Activated CD8-positive, alpha-beta memory T cell treated with anti-CD3 and anti-CD28 coated beads, Interleukin-2, amount 50 U/mL, for 1 hour (primary cell): ENCODE data around the gene PHRF1.

ENCODE experiments used
- DNase-seq: peaks from one replicate; pipeline ENCODE4 v3.0.0-alpha.2; 2020; ENCODE audit errors: extremely low read depth

The PHRF1 gene

DNA sequence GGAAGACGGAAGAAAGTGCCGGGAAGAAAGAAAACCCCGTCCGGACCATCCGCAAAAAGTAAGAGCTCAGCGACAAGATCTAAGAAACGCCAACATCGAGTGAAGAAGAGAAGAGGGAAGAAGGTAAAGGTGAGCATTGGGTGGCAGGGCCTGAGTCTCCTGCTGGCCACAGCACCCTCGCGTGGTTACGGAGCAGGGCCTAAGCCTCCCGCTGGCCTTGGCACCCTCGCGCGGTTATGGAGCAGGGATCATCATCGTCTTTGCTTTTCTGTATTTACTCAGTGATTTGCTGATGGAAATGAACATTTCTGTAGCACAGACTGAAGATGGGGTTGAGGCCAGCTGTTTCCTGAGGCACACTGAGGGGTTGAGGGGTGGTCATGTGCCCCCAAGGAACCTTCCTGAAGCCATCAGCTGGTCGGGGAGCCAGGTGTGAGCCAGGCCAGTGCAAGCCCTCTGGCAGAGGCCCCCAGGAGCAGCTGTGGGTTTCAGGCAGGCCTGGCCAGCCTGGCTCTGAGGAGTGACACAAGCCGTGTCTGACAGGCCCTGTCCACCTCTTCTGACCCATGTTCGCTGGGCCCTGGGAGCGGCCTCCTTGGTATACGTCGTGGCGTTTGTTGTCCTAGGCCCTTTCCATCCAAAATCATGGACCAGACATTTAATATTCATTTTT is 25.4 kb downstream of the PHRF1 start:
- no peak for DNase-seq

DNA sequence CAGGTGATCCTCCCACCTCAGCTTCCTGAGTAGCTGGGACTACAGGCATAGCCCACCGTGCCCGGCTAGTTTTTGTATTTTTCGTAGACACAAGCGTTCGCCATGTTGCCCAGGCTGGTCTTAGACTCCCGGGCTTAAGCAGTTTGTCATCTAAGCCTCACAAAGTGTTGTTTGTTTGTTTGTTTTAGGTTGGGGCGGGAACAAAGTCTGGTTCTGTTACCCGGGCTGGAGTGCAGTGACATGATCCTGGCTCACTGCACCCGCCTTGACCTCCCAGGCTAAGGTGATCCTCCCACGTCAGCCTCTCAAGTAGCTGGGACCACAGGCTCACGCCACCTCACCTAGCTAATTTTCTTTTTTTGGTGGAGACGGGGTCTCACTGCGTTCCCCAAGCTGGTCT is 26.9 kb downstream of the PHRF1 start:
- no peak for DNase-seq

DNA sequence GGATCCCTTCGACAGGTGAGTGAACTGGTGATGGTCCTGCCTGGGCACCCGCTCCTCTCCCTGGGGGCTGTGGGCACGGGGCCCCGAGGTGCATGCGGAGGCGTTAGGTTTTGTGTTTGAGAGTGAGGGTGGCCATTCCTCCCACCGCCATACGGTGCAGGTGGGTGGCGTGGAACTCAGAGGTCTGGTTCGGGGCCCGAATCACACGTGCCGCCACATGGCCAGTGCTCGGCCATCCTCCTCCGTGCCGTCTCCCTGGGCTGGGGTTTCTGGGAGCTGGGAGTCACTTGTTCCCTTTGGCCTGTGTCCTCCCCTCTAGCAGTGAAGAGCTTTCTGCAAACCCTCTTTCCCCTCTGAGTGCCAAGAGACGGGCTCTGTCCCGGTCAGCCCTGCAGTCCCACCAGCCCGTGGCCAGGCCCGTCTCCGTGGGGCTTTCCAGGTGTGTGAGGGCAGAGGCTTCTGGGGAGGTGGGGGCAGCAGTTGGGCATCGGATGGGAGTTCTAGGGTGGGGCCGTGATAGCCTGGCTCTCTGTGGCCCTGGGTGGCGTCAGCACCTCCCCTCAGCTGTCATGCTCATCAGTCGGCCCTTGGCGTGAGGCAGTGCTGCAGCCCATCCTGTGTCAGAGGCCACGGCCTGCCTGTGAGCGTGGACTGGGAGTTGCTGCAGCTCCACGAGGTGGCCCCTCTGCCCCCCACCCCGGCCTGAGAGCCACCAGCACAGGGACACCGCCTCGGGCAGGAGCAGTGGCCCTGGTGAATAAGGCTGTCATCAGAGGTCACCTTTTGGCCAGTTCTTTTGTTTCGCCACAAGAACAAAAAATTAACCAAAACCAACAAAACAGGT is 29.2 kb downstream of the PHRF1 start:
- no peak for DNase-seq

DNA sequence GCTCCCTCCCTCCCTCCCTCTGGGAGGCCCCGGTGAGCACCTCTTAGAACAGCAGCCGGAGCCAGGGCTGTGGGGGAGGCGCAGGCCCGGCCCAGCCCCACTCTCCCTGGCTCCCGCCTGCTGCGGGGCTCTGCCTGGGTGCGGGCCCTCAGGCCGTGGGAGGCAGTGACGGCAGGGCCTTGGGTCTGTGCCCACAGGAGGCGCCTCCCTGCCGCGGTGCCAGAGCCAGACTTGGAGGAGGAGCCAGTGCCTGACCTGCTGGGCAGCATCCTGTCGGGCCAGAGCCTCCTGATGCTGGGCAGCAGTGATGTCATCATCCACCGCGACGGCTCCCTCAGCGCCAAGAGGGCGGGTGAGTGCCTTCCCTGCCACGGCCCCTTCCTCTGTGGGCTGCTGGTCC is 30.0 kb downstream of the PHRF1 start:
- DNase-seq: no peak

DNA sequence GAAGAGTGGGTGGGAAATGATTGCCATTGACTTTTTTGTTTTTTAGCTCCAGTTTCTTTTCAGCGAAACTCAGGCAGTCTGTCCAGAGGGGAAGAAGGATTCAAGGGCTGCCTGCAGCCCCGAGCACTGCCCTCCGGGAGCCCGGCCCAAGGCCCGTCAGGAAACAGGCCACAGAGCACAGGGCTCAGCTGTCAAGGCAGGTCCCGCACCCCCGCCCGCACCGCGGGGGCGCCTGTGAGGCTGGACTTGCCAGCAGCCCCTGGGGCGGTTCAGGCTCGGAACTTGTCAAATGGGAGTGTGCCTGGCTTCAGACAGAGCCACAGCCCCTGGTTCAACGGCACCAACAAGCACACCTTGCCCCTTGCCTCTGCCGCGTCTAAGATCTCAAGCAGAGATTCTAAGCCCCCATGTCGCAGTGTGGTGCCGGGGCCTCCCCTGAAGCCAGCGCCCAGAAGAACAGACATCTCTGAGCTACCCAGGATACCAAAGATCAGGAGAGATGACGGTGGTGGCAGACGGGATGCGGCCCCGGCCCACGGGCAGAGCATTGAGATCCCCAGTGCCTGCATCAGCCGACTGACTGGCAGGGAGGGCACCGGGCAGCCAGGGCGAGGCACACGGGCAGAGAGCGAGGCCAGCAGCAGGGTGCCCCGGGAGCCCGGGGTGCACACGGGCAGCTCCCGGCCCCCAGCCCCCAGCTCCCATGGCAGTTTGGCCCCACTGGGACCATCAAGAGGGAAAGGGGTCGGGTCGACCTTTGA is 30.9 kb downstream of the PHRF1 start:
- no peak for DNase-seq

DNA sequence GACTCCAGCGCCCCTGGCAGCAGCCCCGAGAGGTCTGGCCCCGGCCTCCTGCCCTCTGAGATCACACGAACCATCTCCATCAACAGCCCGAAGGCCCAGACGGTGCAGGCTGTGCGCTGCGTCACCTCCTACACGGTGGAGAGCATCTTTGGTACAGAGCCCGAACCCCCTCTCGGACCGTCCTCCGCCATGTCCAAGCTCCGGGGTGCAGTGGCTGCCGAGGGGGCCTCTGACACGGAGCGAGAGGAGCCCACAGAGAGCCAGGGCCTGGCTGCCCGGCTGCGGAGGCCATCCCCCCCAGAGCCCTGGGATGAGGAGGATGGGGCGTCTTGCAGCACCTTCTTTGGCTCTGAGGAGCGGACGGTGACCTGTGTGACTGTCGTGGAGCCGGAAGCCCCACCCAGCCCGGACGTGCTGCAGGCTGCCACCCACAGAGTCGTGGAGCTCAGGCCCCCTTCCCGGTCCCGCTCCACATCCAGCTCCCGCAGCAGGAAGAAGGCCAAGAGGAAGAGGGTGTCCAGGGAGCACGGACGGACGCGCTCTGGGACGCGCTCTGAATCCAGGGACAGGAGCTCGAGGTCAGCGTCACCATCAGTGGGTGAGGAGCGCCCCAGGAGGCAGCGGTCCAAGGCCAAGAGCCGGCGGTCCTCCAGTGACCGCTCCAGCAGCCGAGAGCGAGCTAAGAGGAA is 31.8 kb downstream of the PHRF1 start:
- no peak for DNase-seq

DNA sequence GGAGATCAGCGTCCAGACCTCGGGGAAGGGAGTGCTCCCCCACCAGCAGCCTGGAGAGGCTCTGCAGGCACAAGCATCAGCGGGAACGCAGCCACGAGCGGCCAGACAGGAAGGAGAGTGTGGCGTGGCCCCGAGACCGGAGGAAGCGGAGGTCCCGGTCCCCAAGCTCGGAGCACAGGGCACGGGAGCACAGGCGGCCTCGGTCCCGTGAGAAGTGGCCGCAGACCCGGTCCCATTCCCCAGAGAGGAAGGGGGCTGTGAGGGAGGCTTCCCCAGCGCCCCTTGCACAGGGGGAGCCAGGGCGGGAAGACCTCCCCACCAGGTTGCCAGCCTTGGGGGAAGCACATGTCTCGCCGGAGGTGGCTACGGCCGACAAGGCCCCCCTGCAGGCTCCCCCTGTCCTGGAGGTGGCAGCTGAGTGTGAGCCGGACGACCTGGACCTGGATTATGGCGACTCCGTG is 32.6 kb downstream of the PHRF1 start:
- DNase-seq: no peak

DNA sequence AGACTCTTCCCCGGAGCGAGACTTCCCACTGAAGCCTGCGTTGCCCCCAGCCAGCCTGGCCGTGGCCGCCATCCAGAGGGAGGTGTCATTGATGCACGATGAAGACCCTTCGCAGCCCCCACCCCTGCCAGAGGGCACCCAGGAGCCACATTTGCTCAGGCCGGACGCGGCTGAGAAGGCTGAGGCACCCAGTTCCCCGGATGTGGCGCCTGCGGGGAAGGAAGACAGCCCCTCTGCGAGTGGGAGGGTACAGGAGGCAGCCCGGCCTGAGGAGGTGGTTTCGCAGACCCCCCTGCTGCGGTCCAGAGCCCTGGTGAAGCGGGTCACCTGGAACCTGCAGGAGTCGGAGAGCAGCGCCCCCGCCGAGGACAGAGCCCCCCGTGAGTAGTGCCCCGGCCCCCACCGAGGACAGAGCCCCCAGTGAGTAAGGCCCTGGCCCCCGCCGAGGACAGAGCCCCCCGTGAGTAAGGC is 33.1 kb downstream of the PHRF1 start:
- DNase-seq: no peak

DNA sequence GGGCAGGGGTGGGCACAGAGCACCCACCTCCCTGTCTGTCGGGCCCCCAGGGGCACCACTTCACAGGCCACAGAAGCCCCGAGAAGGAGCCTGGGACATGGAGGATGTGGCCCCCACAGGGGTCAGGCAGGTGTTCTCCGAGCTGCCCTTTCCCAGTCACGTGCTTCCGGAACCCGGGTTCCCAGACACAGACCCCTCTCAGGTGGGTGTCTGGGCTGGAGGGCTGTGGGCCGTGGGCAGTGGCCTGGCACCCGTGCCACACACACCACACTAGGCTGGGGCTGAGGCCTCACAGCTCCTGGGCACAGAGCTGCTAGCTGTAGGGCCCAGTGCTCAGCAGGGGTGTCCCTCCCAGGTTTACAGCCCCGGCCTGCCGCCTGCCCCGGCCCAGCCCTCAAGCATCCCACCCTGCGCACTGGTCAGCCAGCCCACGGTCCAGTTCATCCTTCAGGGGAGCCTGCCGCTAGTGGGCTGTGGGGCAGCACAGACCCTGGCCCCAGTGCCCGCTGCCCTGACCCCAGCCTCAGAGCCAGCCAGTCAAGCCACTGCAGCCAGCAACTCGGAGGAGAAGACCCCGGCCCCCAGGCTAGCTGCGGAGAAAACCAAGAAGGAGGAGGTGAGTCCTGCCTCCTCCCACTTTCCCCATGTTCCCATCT is 34.0 kb downstream of the PHRF1 start:
- no peak for DNase-seq

DNA sequence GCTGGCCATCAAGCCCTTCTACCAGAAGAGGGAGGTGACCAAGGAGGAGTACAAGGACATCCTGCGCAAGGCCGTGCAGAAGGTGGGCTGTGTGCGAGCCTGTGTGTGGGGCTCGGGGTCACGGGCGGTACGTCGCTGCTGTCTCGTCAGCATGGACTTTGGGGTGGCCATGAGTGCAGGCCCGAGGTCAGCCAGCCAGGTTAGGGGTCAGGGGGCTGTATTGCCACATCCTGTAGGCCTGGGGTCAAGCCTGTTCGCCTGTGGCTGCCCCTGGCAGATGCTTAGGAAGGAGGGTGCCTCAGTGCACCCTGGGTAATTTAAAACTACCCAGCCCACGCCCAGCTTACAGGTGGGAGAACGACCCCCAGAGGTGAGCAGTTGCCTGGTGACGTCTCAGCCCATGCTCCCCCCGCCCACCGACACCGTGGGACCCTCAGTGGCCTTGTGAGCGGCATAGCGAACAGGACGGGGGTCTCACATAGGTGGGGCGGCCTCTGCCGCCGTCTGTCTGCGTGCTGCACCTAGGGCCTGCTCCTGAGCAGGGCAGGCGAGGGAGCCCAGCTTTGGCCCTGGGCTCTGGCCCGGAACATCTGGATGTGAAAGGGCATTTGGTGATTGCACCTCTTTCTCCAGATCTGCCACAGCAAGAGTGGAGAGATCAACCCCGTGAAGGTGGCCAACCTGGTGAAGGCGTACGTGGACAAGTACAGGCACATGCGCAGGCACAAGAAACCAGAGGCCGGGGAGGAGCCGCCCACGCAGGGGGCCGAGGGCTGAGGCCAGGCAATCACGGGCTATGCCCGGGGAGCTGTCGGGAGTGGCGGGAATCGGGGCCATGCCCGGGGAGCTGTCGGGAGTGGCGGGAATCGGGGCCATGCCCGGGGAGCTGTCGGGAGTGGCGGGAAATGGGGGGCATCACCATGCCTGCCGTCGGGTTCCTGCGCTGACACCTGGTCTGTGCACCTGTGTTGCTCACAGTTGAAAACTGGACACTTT is 35.0 kb downstream of the PHRF1 start:
- DNase-seq: no peak

DNA sequence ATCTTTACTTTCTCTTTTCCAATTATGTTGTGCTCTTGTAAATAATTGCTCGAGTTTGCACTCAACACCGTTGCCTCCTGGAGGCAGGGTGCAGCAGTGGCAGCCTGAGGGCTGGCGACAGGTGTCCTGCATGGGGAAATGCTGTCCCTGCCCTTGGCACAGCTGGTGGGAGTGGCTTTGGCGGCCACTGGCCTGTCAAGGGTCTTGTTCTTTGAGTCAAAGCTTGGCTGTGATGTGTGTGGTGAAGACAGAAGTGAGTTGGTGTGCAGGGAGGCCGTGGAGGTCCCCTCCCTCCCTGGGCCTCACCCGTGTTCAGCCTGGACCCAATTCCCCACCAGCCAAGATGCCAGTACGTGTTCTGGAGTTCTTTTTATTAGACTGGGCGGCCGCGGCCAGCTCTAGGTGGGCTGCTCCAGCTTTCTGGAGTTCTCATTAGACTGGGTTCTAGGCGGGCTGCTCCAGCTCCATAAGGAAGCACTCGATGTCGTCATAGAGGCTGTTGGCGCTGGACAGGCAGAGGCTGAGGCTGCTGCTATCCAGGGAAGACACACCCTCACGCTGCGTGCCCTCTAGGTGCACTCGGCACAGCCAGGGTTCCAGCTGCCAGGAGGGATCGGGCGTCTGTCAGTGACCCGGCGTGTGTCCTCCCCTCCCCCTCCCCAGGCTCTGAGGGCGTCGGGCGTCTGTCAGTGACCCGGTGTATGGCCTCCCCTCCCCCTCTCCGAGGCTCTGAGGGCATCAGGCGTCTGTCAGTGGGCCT is 36.1 kb downstream of the PHRF1 start:
- DNase-seq: no peak

DNA sequence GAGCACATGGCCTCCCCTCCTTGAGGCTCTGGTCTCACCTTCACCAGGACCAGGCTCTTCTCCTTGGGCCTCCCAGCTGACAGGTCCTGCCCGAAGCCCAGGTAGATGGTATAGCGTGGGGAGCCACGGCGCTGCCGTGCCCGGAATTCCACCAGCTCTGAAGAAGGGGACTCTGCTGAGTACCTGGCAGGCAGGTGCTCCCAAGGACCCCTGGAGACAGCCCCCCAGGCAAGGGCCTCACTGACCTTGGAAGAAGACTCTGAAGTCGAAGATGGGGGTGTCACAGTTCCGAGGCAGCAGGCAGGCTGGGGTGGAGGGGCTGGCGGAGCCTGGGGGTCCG is 36.7 kb downstream of the PHRF1 start:
- no peak for DNase-seq

DNA sequence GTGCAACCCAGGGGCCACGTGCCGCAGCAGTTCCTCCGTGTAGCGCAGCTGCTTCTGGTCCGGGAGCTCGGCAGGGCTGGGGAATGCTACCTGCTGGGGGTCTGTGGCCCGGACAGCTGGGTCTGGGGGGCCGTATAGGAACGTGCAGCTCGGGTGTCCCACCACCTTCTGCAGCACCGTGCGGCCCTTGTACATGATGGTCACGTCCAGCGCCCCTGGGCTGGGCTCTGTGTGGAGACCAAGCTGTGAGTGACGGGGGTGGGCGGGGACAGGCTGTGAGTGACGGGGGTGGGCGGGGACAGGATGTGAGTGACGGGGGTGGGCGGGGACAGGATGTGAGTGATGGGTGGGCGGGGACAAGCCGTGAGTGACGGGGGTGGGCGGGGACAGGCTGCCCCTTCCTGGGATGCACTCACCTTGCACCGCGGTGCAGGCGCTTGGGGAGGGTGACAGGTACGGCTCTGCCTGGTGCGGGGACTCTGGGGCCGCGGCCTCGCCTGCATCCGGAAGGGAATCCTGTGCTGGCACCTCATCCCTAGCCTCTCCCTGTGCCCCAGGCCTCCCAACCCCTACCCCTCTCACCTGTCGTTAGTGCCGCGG is 37.2 kb downstream of the PHRF1 start:
- DNase-seq: peak; percentile 91

DNA sequence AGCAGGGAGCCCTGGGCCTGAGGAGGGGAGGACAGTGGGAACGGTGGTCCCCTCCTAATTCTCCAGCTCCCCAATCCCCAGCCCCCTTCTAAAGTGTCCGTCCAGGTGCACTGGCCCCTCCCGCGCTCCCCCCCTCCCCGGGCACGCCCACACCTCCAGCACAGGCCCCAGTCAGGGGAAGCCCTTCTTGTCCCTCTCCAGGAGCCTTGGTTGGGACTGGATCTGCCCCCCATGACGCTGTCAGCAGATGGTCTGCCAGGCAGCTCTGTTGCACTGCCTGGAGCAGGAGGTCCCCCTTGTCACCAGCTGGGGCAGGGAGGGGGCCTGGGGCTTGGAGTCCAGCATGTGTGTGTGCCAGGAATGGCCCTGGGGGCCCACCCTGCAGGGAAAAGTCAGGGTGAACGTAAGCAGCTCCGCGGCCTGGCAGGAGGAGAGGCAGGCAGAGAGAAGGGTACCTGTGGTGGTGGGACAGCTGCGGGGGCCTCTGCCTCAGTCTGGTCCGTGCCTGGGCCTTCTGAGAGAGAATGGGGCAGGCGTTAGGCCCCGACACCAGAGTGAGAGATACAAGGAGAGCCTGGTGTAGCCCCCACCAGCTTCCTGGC is 37.9 kb downstream of the PHRF1 start:
- DNase-seq: no peak

DNA sequence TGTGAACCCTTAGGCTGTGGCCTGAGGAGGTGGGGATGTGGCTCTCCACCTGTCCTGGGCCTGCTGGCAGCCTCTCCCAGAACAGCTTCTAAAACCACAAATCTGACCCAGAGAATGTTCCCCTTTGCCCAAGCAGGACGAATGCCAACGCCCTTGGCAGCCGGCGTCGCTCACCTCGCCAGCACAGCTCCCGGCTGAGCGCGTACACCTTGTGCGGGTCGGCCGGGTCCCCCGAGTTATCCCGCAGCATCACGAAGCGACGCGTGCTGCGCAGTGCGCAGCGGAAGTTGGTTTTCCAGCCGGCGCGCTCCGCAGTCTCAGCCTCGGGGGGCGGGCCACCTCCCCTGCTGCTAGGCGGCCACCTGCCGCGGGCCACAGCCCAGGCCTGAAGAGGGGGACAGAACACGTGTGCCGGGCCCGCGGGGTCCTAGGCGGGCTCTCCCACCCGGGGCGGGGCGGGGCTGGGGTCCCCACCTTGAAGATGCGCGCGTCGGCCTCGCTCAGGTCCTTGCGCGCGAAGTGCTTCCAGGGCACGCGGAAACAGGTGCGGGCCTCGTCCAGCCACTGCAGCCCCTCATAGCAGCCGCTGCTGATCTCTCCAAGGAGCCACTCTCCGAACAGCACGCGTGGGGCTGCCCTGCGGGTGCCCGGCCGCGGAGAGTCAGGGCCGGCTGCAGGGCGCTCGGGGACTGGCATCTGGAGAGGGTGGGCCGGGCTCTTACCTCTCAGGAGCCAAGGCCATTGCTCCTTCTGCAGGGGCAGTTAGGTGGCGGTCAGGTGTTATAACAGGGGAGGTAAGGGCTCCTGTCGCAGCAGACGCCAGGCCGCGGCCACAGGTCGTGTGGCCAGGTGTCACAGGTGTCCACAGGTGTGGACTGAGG is 38.6 kb downstream of the PHRF1 start:
- no peak for DNase-seq

DNA sequence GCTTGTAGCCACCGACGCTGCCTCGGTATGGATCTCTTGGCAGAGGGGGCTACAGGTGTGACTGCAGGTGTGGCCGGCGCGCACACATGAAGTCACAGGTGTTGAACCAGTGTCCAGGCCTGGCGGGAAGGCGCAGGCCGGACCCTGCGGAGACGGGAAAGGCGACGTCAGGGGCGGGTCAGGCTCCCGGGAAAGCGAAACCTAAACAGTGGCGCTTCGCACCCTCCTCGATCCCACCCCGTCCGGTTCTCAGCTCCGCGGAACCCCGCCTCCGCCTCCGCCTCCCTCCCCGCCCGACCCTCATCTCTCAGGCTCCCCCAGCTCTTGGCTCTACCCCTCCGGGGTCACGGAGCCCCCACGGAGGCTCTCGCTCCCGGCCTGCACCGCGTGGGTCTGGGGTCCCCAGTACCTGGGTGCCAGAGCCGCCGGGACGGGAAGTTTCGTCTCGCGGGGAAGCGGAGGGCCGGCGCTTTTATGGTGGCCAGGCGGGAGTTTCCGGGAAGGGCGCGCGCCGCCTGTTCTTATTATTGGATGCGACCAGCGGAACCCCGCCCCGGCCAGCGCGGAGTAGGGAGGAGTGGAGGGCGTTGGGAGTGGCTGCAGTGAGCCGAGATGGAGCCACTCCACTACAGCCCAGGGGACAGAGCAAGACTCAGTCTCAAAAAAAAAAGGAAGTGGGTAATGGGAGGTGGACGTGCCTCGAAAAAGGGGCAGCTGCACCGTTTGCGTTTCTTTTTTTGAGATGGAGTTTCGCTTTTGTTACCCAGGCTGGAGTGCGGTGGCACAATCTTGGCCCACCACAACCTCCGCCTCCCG is 39.4 kb downstream of the PHRF1 start, which contains the start of gene IRF7:
IRF7 (minus strand) TSS at position 447 of the 816 bp plus-strand sequence. CDS start 586 bp downstream, outside the sequence.
- DNase-seq: peak; percentile 62
